Middle frontal gyrus (tissue), 1 donor: Measurements from ENCODE around the gene KIAA0513.

Experiments used
- DNase-seq: peaks from one replicate; pipeline ENCODE4 v3.0.0-alpha.2; 2015; ENCODE audit warnings: low spot score; ENCODE audit errors: extremely low spot score

KIAA0513 gene

DNA sequence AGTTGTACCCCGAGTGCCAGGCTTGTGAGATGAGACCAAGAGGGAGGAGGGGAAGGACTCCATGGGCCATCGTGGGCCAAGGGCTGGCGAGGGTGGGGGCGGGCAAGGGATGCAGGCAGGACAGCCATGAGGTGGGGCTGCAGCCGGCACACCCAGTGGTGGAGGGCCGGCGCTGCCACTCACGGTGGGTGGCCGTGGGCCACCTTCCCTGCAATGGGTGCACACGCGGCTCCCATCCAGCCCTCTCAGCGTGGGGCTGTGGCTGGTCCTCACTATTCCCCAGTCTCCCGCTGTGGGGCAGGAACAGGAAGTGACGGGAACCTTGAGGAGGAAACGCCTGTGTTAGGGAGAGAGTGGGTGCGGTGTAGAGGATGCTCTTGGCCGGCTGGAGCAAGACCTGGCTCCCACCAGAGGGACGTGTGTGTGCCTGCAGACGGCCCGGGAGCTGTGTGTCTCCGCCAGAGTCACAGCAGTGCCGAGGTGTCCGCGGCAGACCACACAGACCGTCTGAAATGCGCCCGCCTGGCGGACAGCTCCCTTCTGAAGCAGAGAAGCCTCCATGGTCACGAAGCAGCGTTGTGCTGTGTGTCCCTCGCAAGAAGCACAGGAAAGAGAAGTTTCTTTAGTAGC, 61.1 kb downstream of the KIAA0513 start:
- DNase-seq = no peak

DNA sequence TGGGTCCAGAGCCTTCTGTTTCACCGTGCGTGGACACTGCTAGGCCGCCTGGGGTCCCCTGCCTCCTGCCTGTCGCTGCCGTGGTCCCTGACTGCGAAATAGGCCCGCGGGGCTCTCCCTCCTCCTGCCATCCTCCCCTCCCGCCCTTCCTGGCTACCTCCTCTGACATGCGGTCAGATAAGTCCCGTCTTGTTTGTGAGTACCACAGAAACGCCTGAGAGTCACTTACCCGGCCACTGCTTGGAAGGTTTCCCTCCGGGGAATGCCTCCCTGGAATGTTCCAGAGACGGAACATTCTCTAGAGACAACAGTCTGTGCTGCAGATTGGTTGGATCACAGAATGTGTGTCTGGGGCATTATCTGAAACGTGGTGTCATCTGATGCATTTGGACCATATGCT, 61.9 kb downstream of the KIAA0513 start:
- no peak for DNase-seq

DNA sequence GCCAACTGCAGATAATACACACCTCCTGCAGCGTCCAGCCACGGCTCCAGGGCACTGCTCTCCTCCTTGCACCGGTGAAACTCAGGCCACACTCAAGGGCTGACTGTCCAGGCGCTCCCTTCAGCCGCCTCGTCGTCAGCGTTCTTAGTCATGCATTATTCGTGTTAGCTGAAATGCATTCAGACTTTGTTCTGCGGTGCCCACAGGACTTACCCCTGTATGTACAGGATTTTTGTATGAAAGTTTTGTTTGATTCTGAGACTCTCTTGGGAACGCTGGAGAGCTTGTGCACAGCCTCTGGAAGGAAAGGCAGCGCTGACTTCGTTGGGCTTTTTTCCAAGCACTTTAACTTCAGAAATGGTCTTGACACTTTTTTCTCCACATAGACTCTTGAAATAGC, 62.6 kb downstream of the KIAA0513 start:
- DNase-seq = no peak

DNA sequence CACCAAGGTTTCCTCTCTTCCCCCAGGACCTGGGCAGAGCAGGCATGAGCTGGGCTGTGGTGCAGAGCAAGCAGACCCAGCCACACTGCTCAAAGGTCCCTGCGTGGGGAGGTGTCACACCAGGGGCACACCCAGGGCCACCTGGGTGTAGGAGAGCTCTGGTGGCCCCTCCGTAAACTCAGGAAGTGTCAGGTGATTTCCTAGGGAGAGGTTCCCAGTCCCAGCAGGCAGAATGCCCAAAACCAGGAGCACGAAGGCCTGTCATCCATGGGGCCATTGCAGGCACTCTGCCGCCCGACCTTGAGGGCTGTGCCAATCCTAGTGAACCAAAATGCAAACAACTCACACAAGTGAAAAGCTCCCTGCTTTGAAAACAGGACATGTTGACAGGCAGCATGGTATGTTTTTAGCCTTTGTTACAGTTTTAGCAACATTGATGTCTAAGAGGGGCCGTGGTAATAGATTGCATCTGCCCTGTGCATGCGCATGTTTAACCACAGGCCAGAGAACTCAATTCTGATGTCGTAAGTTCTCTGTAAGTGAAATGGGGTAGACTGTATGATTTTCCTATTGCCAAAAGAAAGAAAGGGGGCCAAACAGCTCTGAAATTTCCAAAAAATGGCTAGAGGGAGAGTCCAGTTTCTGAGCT, 63.4 kb downstream of the KIAA0513 start:
- DNase-seq = no peak

DNA sequence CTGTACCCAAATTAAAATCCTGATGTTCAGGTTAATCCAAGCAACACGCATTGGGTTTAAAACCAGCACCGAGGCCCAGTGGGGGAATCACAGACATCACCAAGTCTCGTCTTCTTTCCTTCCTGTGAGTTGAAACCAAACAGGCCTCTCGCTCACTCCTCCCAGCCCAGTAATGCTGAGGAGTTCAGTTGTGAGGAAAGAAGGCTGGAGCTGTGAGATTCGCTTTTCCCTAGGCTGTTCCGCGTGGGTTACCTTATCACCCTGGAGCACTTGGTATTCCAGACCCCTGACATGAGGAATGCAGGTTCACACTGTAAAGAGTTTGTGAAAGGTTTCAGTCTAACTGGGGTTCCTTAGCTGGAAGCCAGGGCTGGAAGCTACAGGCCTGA, 63.9 kb downstream of the KIAA0513 start:
- no peak for DNase-seq

DNA sequence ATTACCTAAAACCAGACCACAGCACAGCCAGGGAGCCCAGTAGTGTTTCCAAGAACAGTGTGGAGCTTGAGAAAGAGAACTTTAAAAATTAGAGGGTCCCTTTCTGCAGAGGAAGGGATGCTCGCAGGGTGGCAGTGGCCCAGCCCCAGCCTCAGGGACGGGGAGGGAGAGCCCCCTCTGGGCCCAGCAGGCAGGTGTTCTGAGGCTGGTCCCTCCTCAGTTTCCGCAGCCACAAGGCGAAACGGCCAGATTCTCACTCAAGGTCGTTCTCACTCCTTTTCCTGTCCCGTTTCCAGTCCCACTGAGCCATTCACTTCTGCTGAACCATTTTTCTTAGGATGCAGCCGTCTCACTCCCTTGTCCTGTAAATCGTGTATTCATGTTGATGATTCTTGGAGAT, 64.7 kb downstream of the KIAA0513 start:
- no peak for DNase-seq

DNA sequence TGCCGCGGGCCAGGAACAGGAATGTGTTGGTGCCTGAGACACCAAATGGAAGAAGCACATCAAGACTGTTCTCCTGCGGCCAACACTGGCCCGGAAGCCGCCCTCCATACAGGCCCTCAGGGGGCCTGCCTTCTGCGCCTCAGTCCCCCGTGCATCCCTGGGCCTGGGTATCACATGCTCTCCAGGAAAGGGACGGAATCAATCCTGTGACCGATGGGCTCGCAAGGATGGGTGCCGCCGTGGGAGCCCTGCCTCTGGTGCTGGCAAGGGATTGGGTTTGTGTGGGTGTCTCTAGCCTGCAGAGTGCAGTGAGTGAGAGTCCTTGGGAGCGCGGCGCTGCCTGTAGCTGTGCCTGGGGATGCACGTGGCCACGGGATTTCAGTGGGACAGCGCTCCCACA, 65.3 kb downstream of the KIAA0513 start:
- DNase-seq = no peak

DNA sequence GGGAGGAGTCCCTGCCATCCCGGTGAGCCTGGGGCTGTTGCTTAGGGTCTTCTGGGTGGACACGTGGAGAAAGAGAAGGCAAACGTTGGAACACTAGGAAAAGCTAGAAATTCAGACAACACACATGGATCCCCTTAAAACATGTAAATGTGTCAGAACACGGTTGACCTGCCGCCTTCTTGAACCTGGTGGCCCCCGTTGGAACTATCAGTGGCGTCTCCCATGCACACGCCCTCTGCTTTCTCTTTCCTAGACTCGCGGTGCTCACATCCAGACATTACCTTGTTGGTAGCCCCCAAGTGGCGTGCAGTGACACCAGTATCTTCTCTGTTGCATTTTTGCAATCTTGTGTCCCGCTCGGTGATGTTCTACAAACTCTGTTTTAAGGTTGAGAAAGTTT, 66.1 kb downstream of the KIAA0513 start:
- no peak for DNase-seq

DNA sequence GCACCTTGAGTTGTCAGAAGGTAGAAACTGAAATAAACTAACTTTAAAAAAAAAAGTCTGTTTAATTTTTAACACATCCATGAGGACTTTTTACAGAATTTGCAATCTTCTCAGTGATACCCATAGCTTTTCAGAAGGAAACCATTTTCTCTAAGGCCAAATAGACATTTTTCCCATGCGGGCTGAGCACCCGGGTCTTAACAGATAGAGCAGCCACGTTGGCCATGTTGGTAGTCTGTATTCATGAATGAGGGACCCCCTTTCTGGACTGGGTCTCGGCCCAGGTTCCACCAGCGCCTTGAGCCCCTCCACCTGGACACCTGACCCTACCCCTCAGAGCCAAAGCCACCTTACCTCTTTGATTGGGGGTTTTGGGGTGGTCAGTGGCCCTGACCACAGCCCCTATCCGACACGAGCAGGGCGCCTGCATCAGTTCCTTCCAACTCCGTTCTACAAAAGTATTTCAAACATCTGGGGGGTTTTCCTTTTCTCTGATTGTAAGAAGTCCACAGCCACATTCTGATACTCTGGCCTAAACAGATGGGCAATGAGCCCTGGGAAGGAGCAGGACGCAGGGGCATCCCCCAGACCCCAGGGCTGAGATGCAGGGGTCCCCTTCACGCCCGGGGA, 66.7 kb downstream of the KIAA0513 start:
- DNase-seq = no peak

DNA sequence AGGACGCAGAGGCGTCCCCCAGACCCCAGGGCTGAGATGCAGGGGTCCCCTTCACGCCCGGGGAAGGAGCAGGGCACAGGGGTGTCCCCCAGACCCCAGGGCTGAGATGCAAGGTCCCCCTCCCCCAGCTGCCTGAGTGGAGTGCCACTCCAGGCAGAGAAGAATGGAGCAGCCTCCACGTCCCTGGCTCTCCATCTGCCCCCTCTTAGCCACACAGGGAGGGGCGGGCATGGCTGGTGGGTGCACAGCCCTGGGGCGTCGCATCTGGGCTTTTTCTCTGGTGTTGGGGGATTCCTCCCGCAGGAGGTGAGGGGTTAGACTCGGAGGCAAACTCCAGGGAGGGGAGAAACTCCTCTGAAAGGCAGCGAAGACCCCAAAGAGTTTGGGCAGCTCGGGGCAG, 67.2 kb downstream of the KIAA0513 start:
- no peak for DNase-seq

DNA sequence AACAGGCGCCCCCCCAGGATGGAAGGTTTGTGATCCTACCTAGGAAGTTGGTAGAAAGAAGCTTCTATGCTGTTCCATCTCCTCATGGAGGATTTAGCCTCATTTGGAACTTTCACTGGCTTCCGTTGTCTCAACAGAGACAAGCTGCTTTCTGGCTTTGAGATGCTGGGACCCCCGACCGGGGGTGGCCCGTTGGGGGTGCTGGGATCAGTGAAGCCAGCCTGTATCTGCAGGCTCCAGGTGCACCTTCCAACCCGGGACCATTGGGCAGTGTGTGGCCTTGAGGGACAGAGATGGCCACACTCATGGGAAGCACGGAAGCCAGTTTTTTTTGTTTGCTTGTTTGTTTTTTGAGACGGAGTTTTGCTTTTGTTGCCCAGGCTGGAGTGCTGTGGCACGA, 69.3 kb downstream of the KIAA0513 start:
- no peak for DNase-seq

DNA sequence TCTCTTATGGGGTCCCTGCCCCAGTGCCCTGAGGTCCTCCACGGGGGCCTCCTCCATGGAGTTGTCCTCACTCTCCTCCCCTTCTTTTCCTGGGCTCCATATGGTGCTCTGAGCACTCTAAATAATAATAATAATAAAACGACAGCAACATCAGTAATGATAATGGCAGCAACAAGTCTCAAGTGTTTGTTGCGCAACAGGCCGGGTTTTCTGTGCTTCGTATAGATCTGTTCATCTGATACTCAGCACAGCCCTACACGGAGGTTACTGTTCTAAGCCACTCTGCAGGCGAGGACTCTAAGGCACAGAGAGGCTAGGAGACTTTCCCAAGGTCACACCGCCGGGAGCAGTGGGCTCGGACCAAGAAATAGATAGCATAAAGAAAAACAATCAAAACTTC, 71.0 kb downstream of the KIAA0513 start:
- DNase-seq = no peak

DNA sequence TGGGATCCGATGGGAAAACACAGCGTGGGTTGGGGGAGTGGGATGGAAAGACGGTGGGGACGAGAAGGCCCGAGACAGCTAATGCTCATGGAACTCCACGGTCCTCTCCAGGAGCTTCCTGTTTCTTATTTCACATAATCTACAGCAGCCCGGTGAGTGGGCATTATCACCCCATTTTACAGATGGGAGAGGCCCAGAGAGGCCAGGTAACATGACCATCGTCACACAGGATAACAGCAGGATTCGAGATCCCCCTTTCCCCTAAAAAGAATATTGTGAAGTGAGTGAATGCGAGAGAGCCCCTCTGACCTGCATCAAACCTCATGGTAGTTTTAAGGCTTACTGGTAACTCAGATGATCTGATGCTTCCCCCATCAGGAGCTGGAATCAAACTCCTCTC, 72.7 kb downstream of the KIAA0513 start:
- DNase-seq = no peak

DNA sequence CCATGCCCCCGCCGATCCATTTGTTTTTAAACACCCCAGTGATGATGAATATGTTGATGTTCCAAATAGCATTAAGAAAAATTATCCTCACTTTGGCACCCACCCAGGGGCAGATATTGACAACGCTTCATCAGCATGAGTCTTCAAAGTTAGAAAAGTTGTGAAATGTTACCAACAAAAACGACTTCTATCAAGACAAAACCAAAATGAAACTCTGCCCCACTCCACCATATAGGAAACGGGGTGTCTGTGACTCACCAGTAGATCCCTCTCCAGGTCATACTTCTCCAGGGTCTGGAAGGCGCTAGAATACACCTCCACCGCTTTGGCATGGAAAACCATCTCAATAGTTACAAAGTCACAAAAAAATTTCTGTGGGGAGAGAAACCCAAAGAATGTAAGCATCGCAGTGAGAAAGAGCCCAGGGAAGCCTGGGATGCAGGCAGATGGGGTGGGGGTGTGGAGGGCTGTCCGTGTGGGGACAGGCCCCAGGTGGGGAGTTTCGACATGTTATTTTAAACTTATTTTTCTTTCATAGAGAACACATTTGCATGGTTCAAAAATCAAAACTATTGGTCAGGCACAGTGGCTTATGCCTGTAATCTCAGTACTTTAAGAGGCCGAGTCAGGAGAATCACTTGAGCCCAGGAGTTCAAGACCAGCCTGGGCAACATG, 74.5 kb downstream of the KIAA0513 start:
- no peak for DNase-seq

DNA sequence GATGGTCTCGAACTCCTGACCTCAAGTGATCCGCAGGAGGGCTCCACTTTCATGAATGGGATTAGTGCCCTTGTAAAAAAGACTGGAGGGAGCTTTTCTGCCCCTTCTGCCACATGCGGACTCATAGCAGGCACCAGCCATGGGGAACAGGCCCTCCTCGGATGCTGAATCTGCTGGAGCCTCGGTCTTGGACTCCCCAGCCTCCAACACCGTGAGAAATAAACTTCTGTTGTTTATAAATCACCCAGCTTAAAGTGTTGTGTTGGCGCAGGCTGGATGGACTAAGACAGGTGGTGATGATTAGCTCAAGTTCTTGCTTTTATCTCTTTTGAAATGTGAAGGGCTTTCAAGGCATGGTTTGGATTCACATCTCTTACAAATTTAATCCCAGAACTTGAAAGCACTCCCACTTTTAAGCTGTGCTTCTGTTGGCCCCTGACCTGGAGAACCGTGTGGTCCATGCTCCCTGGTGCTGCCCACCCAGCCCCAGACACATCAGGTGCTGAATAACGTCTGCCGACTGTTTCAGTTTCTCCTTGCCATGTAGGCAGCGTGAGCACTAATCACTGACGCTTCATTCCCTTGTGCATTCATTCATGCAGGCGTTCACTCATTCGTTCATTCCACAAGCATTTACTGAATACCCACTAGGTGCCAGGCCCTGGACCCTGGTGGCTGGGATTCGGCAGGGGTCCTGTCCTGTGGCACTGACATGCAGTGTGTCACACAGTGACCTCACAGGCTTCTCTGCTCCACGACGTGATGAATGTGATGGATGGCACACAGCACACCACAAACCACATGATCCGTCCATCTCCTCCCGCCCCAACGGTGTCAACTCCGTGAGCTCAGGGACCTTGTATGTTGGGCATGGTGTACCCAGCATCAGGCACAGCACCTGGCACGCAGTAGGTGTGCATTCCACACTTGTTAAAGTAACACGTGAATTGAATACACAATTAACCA, 75.8 kb downstream of the KIAA0513 start:
- no peak for DNase-seq

DNA sequence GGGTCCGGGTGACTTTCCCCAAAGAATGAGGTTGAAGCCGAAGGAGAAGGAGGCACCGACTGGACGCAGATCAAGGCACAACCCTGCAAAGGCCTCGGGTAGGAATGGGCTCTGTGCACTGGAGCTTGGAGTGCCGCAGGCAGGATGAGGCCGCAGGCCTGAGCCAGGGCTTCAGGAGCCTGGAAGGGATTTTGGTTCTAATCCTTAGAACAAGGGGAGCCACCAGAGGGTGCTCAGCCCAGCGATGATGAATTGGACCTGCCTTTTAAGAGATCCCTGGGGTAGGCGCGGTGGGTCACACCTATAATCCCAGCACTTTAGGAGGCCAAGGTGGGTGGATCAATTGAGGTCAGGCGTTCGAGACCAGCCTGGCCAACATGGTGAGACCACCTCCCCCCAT, 76.6 kb downstream of the KIAA0513 start:
- DNase-seq = no peak

DNA sequence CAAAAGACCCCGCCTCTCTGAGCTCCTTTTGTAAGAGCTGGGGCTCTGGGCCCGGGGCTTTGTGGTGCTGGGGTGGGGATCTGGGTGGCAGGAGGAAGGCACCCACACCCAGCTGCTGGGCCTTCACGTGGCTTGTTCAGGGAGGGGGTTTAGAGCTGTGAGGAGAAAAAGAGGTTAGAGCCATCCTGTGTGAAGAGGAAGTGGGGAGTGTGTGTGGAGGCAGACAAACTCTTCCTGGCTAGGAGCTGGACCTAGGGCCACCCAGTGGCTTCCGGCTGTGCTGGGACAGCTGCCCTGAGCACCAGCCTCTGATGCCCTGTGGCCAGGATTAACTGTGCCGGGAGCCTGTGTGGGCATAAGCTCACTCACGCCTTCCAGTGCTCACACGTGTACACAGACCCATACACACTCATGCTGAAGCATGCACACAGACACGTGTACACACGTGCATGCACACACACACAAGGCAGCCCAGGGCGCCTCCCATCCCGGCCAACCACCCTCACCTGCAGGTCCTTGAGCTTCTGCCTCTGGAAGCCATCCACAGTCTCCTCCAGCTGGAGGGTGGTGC, 77.3 kb downstream of the KIAA0513 start:
- DNase-seq = no peak

DNA sequence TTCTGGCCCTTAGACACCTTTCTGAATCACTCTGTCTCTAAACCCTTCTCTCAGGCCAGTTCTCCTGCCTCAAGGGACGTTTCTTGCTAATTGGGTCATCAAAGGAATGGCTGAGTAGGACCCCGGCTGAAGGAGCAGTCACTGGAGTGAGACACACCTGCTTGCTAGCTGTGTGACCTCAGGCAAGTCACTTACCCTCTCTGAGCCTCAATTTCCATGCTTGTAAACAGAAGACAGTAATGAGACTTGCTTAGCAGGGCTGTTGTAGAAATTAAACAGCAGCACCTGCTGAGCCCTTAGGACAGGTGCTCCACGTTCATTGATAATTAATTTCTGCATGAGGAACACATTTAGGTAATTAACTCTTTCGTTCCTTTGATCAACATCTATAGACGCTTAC, 77.9 kb downstream of the KIAA0513 start:
- no peak for DNase-seq

DNA sequence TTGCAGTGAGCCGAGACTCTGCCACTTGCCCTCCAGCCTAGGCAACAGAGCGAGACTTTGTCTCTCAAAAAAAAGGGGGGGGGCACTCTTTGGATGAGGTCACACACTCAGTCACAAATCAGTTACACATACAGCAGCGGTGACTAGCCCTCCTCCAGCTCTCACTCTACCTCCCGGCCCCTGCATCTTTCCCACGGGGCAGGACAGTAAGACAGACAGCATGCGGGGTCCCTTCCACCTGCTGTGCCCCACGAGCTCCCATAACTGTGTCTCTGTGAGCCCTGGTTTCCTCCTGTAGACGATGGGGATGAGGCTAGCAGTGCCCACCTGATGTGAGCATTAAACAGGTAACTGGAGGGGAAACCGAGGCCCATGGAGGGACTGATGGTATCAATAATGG, 79.5 kb downstream of the KIAA0513 start:
- DNase-seq = no peak

DNA sequence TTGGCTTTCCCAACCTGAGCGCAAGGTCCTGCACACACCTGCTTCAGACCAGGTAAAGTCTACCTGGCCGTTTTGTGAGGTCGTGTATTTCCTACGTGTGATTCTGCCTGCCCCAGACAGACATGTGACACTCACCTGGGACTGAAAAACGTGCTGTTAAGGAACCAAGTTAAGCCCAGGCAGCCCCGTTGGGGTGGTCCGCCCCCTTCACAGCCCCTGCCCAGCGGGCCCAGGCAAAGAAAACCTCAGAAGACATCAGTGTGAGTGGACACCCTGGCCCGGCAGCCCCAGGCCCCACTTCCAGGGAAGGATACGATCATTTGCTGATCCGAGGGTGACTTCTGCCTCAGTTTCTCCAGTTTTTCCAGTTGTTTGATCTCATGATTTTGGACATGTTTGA, 79.9 kb downstream of the KIAA0513 start:
- DNase-seq = no peak

DNA sequence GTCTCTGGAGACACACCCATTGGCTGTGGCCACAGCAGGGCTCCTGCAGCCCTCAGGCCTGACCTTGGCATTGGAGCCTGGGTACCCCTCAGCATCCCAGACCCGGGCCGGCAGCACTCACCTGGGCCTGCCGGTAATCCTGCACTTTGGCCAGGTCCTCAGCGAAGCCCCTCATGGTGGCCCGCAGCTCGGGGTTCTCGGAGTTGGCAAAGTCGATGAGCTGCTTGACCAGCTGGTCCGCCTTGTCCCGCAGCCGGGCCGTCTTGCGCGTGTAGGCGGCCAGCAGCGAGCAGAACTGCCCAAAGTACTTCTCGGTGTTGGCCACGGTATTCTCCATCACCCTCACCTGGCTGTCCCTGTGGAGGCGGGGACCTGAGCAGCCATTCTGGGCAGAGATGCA, 82.5 kb downstream of the KIAA0513 start:
- no peak for DNase-seq
